ENCODE data around the gene PTBP3.

PTBP3 gene

DNA sequence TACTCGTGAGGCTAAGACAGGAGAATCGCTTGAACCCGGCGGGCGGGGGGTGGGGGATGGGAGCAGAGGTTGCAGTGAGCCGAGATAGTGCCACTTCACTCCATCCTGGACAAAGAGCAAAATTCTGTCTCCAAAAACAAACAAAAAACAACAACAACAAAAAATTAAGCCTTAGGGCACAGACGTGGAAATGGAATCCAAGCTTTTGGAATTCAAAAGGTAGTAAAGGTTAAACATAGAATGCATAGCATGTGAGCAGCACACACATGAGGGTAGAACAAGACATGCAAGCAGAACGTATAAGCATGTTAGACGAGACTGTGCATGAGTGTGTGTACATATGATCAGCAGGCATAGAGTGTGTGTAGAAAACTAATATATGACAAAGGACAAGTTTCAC lies 68.0 kb downstream of the PTBP3 start:
- DNase-seq: no peak

DNA sequence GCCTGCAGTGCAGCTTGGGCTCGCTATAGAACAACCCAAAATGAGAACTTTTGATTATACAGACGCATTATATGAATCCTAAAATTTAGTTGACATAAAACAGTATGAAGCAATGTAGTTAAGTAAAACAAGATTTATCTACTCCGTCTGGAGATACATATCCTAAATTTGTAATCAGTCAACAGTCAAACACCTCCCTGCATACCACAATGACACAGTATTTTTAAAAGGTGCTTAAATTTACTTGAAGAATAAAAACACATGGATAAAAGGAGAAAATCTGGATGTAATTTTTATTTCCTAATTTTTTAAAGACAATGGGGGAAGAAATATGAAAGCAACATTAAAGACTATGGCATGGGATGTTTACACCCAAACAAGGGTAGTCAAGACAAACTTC lies 70.8 kb downstream of the PTBP3 start:
- no peak for DNase-seq

DNA sequence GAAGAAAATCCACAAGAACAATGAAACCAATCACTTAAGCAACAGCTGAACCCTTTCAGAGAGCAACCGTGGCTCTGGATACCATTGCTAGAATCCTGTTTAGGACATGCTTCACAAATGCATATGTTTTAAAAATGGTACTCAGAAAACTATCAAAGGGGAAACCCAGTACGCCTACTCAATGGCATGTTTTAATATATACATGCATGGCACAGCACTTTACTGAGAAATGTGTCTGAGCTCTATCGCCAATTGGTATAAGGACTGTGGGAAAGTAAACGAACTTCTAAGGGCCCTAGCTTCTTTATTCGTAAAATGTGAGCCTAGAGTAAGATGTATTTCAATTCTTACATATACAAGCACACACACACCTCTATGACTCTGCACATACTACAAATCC lies 72.3 kb downstream of the PTBP3 start:
- DNase-seq: no peak

DNA sequence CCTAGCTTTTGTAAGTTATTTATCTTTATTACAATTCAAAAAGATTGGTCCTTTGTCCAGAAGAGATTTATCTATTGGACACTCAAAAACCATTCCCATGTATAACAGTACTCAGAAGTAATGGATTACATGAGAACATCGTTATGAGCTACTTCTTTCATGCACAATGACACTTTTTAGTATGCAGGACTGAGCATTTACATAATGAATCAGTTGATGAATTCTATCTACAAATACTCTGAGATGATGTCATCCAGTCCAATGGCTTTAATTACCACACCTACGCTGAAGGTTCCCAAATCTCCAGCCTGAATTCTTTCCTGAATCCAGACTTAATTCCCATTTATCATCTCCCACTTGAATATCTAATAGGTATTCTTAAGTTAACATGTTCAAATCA lies 75.3 kb downstream of the PTBP3 start:
- DNase-seq: no peak

DNA sequence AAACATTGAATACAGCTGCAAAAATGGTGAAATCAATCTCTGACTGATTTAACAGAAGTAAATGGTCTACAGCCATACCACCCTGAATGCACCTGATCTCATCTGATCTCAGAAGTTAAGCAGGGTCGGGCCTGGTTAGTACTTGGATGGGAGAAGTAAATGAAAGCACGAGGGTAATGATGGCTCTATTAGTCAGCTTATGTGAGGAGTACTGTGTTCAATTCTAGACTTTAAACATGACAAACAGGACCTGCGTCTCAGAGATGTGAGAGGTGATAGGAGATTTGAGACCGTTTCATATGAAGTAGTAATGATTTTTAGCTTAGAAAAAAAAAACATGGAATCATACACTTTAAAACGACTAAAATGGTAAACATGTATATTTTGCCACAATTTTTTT lies 81.2 kb downstream of the PTBP3 start:
- no peak for DNase-seq

DNA sequence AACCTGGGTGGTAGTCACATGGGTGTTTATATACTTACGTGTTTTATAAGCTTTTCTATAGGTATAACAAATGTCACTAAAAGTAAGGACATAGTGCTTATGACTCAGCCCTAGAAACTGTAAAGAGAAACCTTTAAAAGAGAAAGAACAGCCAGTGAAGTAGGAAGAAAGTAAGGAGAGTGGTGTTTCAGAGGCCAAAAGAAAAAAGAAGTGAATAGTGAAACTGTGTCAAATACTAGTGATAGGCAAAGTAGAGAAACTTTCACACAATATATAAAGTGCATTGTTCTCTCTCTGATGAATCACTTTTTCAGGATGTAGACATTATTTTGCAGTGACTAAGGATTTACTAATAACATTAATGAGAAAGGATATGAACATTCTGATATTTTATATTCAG lies 84.1 kb downstream of the PTBP3 start:
- no peak for DNase-seq

DNA sequence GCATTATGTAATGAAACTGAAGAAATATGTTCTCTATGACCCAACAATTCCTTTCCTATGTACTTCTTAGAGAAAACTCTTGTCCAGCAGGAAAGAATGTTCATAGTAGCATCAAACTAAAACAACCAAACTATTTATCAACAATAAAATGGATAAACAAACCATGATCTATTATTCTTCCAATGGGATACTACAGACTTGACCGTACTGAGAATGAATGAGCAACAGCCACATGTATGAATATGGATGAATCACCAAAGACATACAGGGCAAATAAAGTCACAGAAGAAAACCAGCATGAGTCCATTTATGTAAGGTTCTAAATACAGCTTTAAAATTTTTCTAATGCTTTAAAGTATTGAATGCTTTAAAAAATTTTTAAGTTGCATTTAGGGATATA lies 84.7 kb downstream of the PTBP3 start:
- no peak for DNase-seq

DNA sequence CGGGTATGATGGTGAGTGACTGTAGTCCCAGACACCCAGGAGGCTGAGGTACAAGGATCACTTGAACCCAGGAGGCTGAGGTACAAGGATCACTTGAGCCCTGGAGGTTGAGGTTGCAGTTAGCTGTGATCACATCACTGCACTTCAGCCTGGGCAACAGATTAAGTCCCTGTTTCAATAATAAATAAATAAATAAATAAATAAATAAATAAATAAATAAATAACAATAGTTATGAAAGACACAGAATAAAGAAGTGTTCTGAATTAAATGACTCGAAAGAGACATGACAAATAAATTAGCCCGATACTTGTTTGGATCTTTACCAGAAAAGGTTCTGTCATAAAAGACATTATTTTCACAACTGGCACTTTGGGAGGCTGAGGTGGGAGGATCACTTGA lies 86.3 kb downstream of the PTBP3 start:
- DNase-seq: no peak

DNA sequence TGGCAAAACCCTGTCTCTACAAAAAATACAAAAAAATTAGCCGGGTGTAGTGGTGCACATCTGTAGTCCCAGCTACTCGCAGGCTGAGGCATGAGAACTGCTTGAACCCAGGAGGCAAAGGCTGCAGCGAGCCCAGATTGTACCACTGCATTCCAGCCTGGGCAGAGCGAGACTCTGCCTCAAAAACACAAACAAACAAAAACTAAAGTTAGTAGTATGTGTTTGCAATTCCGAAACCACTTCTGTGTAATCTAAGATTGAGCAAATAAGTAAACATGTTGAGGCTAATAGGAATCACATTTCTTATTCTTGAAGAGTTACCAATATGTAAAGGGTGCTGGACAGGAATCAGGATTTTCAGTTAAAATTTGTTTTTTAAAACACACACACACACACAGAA lies 88.3 kb downstream of the PTBP3 start:
- no peak for DNase-seq

DNA sequence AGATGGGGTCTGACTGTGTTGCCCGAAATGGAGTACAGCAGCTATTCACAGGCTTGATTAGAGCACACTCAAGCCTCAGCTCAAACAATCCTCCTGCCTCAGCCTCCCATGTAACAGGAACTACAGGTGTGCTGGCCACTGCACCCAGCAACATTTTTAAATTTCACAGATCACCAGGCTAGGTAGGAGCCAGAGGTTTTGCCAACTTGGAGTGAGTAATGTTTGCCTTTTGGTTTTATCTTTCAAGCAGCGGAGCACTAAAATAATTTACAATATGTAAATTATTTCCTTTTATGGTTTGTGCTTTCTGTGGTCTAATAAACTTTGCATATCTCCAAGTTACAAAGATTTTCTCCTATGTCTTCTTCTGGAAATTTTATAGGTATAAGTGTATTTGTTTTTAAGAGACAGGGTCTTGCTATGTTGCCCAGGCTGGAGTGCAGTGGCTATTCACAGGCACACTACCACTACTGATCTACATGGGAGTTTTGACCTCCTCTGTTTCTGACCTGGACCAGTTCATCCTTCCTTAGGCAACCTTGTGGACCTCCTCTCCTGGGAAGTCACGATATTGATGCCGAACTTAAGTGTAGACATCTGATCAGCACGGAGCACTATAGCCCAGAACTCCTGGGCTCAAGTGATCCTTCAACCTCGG lies 91.1 kb downstream of the PTBP3 start:
- no peak for DNase-seq

DNA sequence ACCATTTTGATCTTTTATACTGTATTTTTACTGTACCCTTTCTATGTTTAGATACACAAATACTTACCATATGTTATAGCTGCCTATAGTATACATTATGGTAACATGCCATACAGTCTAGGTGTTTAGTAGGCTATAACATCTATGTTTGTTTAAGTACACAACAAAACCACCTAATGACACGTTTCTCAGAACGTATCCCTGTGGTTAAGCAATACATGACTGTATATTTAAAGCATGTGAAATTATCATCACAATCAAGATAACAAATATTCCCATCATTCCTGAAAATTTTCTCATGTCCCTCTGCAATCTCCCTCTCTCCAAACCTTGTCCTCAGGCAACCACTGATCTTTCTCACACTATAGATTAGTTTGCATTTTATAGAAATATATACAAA lies 91.9 kb downstream of the PTBP3 start:
- DNase-seq: peak in 1 of 2 experiments; percentile 19

DNA sequence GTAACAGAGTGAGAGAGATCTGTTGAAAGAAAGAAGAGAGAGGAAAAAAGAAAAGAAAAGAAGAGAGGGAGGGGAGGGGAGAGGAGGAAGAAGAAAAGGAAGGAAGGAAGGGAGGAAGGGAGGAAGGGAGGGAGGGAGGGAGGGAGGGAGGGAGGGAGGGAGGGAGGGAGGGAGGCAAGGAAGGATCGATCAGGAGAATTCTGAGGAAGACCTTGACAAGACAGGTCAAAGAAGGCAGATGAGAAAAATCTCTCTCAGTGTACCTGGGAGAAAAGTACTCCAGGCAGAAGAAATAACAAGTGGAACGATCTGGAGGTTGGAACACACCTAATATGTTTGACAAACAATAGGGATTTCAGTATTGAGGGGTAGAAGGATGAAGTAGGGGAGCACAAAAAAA lies 93.7 kb downstream of the PTBP3 start:
- DNase-seq: no peak

DNA sequence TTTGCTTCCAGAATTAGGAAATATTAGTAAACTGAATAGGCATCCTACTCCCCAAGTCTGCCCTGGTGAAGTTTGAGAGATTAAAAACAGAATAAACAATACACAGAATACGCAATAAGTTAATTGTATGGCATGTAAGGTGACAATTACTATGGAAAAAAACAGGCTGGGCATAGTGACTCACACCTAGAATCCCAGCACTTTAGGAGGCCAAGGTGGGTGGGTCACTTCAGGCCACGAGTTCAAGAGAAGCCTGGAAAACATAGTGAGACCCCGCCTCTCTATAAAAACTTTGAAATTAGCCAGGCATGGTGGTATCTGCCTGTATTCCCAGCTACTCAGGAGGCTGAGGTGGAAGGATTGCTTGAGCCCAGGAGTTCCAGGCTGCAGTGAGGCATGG lies 94.1 kb downstream of the PTBP3 start:
- no peak for DNase-seq

DNA sequence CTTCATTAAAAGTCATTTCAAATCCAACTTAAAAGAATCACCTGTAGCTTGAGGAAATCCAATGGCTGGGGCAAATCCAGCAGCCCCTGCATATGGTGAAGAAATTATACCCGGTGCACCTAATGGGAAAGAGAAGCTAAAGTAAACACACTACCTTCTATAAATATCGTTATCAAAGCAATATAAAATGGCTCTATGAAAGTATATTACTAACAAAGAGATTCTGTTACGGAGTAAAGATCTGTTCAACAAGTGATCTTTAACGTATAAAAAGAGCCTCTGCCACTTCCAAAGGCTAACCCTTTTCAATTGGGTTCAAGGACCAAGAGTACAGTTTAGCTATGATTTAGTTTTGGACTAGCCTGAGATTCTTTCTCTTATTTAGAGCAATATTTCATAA lies 98.6 kb downstream of the PTBP3 start:
- no peak for DNase-seq

DNA sequence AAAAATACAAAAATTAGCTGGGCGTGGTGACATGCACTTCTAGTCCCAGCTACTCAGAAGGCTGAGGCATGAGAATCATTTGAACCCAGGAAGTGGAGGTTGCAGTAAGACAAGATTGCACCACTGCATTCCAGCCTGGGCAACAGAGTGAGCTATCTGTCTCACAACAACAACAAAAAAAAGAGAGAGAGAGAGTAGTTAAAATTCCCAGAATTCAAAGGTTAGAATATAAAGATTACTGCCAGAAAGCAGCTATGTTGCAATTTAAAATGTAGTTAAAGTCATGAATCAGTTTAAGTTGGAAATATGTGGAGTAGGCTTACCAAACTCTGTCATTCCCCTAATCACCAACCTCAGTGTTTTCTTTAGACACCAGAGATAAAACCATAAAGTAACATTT lies 99.7 kb downstream of the PTBP3 start:
- DNase-seq: no peak

DNA sequence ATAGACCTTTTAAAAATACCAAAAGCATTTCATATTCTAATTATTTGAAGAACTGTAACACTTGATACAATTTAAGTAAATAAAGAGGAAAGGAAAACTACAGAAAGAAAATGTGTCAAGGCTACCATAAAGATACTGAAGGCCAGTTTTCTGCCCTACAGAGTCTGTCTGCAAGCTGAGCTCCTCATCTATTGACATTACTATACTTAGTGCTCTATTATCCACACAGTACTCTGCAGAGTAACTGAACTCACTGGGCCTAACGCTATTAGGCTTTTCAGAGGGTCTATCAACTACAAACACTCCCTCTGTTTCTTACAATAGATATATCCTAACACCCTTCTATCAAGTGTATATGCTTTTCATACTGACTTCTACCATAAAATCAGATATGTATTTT lies 101.2 kb downstream of the PTBP3 start:
- DNase-seq: no peak

DNA sequence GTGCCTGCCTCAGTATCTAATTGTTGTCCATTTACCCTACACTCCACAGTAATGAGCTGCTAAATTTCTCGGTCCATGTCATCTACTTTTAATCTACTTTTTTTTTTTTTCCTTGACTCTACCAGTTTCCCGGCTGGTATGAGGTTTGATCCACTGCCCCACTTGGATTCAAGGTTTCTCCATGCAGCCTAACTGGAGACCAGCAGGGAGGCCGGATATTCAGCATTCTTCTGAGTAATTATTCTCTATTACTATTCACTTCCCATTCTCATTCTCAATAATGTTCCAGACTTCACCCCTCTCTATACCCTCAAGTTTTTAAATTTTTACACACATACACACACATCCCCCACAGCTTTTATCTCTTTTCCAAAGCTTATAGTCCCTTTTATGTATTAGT lies 107.3 kb downstream of the PTBP3 start:
- DNase-seq: no peak

DNA sequence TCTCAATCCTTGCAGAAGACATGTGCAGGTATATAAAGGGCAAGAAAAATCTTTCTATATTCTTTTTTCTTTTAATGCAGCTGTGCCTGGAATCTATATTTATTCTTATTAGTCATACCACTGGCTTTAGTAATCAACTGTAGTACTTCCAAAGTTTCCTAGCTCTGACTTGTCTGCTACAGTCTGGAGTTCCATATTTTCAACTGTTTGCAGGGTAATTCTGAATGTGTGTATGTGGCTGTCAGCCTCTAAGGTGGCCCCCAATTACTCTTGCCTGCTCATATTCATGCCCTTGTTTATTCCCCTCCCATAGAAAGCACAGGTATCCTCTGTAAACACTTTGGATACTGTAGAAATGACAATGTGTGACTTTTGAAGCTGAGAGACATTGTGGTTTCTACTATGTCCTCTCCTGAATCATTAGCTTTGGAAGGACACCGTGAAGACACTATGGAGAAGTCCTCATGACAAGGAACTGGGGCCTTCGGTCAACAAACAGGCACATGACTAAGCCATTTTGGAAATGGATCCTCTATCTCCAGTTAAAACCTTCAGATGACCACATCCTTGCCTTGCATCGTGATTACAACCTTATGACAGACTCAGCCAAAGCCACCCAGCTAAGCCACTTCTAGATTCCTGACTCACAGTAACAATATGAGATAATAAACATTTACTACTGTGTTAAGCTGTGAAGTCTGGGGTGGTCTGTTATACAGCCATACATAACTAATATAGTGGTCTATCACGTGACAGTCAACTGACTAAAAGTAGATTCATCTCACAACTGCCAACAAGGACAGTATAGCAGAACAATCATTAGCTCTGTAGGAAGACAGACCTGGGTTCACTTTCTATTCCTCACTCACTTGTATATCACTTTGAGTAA lies 108.8 kb downstream of the PTBP3 start:
- no peak for DNase-seq

DNA sequence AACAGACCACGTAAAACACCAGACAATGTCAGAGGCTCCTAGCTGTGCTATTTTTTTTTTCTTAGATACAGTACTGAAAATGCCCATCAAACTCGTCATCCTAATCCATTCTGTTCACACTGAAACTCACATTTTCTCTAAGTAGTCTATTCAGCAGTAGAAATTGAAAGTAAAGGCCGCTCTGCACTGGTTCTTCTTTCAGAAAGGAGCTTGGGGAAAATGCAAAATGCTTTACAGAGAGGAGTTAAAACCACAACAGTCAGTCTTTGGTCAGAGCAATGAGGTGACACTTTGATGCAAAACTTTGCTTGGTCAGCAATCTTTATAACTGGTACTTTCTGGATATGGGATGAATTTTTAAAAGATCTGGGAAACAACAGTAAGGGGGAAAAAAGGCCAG lies 114.5 kb downstream of the PTBP3 start:
- no peak for DNase-seq

DNA sequence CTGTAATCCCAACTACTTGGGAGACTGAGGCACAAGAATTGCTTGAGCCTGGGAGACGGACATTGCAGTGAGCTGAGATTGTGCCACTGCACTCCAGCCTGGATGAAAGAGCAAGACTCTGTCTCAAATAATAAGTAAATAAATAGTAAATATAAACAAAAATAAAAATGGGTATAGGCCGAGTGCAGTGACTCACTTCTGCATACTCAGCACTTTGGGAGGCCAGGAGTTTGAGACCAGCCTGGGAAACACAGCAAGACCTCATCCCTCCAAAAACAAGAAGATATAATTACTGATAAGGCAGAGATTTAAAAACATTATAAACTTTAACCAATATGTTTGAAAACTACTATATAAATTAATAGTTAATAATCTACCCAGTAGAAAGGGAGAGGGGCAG lies 120.5 kb downstream of the PTBP3 start:
- no peak for DNase-seq

DNA sequence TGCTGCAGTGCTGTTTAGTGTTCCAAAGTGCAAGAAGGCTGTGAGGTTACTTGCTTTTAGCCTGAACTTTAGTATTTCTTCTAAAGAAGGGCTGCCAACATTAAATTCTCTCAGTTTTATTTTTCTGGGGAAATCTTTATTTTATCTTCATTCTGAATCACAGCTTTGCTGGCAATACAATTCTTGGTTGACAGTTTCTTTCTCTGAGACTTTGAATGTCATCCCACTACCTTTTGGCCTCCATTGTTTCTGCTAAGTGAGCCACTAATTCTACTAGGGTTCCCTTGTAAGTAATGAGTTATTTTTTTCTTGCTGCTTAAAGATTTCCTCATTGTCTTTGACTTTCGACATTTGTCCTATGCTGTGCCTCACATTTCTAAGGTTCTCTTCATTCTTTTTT lies 126.0 kb downstream of the PTBP3 start:
- DNase-seq: no peak

DNA sequence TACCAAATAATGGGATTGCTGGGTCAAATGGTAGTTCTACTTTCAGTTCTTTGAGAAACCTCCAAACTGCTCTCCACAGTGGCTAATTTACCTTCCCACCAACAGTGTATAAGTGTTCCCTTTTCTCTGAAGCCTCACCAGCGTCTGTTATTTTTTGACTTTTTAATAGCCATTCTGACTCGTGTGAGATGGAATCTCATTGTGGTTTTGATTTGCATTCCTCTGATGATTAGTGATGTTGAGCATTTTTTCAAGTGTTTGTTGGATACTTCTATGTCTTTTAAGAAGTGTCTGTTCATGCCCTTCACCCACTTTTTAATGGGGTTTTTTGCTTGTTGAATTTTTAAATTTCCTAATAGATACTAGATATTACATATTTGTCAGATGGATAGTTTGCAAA lies 129.9 kb downstream of the PTBP3 start:
- DNase-seq: peak in 1 of 2 experiments; percentile 40

DNA sequence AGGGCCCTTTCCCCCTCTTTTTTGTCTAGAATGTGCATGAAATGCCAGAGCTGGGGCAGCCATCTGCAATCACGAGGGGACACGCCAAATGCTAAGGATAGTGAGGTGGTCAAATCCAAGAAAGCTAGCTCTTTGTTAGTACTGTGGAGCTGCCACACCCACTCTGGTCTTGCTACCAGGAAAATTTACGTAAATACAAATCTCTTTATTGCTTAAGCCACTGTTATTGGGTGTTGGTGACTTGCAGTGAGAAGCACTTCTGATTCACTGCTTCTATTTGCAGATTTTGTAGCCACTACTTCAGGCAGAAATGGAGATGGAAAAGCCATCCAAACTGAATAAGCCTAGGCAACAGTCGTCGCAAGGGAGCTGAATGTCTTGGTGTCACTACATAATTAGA lies 132.7 kb downstream of the PTBP3 start:
- no peak for DNase-seq

DNA sequence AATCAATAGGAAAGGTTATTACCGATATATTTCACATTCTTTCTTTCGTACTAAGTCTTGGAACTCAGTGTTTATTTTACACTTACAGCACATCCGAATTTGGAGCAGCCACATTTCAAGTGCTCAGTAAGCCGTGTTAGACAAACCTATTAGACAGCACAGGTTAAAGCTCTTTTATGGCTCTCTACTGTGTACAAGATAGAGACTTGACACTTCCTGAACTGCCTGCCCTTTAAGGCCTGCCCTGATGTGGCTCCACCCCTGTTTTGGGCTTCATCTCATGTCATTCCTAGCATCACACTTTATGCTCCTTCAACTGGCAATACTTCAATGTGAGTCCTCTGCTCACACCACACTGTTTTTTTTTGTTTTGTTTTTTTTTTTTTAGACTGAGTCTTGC lies 134.8 kb downstream of the PTBP3 start:
- DNase-seq: no peak

DNA sequence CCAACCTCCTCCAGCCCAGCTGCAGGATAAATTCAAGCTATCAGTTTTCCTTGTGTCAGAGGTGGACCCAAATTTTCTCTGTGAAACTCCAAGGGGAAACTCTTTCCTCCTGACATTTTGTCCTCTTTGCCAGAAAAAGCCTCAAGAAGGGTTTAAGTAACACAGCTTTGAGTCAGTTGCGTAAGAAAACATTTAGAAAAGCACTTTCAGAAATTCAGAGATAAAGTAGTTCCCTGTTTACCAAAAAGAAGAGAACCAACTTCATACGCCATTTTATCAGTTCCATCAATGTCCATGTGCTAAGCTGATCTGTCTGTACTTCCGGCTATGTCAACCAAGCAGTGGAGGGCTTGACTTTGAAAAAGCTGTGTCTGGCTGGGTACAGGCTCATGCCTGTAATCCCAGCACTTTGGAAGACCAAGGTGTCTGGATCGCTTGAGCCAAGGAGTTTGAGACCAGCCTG lies 138.4 kb downstream of the PTBP3 start:
- no peak for DNase-seq
